Fibroblast of lung (primary cell): Measurements from ENCODE around the gene TGM5. TPM values are rescaled to one million over a fixed set of nuclear protein-coding genes. Genes with fewer than 3 reads are reported as not detected.

ENCODE experiments used
- DNase-seq, 2 donors: peaks; one replicate each; pipeline versions ENCODE4 v3.0.0 to v3.0.0-alpha.2; 2010; ENCODE audit warnings: low read depth in 2 of 2
- H2AFZ ChIP-seq: 2 replicates; pipeline ENCODE4 v1.5.1; 2012; ENCODE audit warnings: low read length, control low read depth, inconsistent platforms
- H3K27ac ChIP-seq: 2 replicates; pipeline ENCODE4 v1.5.1; 2011; ENCODE audit warnings: low read length, control low read depth; ENCODE audit not compliant: insufficient read depth
- H3K27me3 ChIP-seq: 2 replicates; pipeline ENCODE4 v1.5.1; 2011; ENCODE audit warnings: mild to moderate bottlenecking, low read length; ENCODE audit not compliant: control insufficient read depth, insufficient read depth
- H3K36me3 ChIP-seq: 2 replicates; pipeline ENCODE4 v1.5.1; 2011; ENCODE audit warnings: low read length; ENCODE audit not compliant: control insufficient read depth, insufficient read depth
- H3K4me1 ChIP-seq: 2 replicates; pipeline ENCODE4 v1.5.1; 2011; ENCODE audit warnings: low read length; ENCODE audit not compliant: control insufficient read depth, insufficient read depth; ENCODE audit errors: extremely low read depth
- H3K4me2 ChIP-seq: 2 replicates; pipeline ENCODE4 v1.5.1; 2011; ENCODE audit warnings: low read length, control low read depth; ENCODE audit not compliant: insufficient read depth; ENCODE audit errors: extremely low read depth
- H3K4me3 ChIP-seq, 4 experiments: fragments of 200-600 bp in 1 of 4; sonication (generic) in 1 of 4; replicated peaks in 1 of 4; 2 replicates each; pipeline ENCODE4 v1.5.1; 2011 to 2016; ENCODE audit warnings: low read length in 4 of 4, low read depth in 3 of 4, mild to moderate bottlenecking in 3 of 4, control low read depth in 2 of 4, inconsistent platforms in 1 of 4, mixed read lengths in 1 of 4; ENCODE audit not compliant: insufficient read depth in 1 of 4; ENCODE audit errors: control extremely low read depth in 1 of 4
- H3K79me2 ChIP-seq: 2 replicates; pipeline ENCODE4 v1.5.1; 2012; ENCODE audit warnings: mild to moderate bottlenecking, low read length, inconsistent platforms; ENCODE audit not compliant: control insufficient read depth, insufficient read depth
- H3K9ac ChIP-seq: 2 replicates; pipeline ENCODE4 v1.5.1; 2011; ENCODE audit warnings: mild to moderate bottlenecking, low read length, control low read depth; ENCODE audit not compliant: insufficient read depth
- H3K9me3 ChIP-seq: 2 replicates; pipeline ENCODE4 v1.5.1; 2012; ENCODE audit warnings: low read depth, low read length; ENCODE audit not compliant: control insufficient read depth, insufficient read depth
- H4K20me1 ChIP-seq: 2 replicates; pipeline ENCODE4 v1.5.1; 2011; ENCODE audit warnings: low read length; ENCODE audit not compliant: control insufficient read depth, insufficient read depth; ENCODE audit errors: extremely low read depth
- CTCF ChIP-seq, 2 donors: IDR thresholded peaks in 1 of 2; conservative IDR thresholded peaks in 1 of 2; 1 replicate in 1 of 2; 2 replicates in 1 of 2; pipeline ENCODE4 v1.5.1; 2011 to 2012; ENCODE audit warnings: low read length in 2 of 2, control low read depth in 1 of 2, inconsistent platforms in 1 of 2, low read depth in 1 of 2, mild to moderate bottlenecking in 1 of 2
- EZH2 ChIP-seq: IDR thresholded peaks from 2 replicates; pipeline ENCODE4 v1.5.1; 2012; ENCODE audit warnings: low read length, control low read depth, mild to moderate bottlenecking; ENCODE audit errors: missing control alignments
- polyA plus RNA-seq, 2 donors: library from polyadenylated mRNA; depleted of rRNA in 1 of 2; stranded (reverse) in 1 of 2; unstranded in 1 of 2; fragments of >200 nt; gene quantifications; 2 replicates each; pipeline ENCODE4 v1.2.1, GENCODE V29; 2011 to 2012; ENCODE audit warnings: missing spikeins in 1 of 2
- total RNA-seq: library from RNA; depleted of rRNA; stranded (reverse); fragments of >200 nt; gene quantifications from 2 replicates; pipeline ENCODE4 v1.2.1, GENCODE V29; 2014

TGM5 gene
- total and polyA plus RNA-seq, 2 donors (not counting 1 experiment from before 2014, with no cell fraction given), result under 0.01 to 0.03 TPM

- no peaks in the 10 kb centered on the region for H4K20me1 ChIP-seq
- DNase-seq, result no peak
Measured at GRCh38 chr15:43232289-43232874, 34.3 kb downstream of the TGM5 start.

GRCh38 chr15:43230640-43231115, 36.0 kb downstream of the TGM5 start:
- peaks cover 12% of the 10 kb centered on the region for H3K27me3 ChIP-seq
- peak in 1 of 2 donors; percentile 30 for DNase-seq
- H4K20me1 ChIP-seq, result no peaks in the 10 kb centered on the region
- H3K36me3 ChIP-seq, result no peaks in the 10 kb centered on the region
- no peak overlapping the region for H2AFZ ChIP-seq
- no peaks in the 10 kb centered on the region for H3K9me3 ChIP-seq
- no peaks in the 10 kb centered on the region for H3K4me1 ChIP-seq
- no peaks in the 10 kb centered on the region for H3K79me2 ChIP-seq
- H3K27ac ChIP-seq, result no peak overlapping the region
- no peak overlapping the region for H3K4me2 ChIP-seq
- H3K4me3 ChIP-seq, result no peak overlapping the region
- H3K9ac ChIP-seq, result no peak overlapping the region
- TF ChIP-seq CTCF (conservative IDR thresholded peaks at IDR 0.05 in 1 of 2, IDR thresholded peaks at IDR 0.05 in 1 of 2; ENCODE audit: low read depth in 1 of 2, low read length in 2 of 2) (no peak), EZH2 (no peak)

More at GRCh38 chr15:43232289-43232874, 34.3 kb downstream of the TGM5 start:
- TF ChIP-seq CTCF (conservative IDR thresholded peaks at IDR 0.05 in 1 of 2, IDR thresholded peaks at IDR 0.05 in 1 of 2; ENCODE audit: low read depth in 1 of 2, low read length in 2 of 2) (no peak), EZH2 (no peak)
- H3K4me3 ChIP-seq, result no peak overlapping the region
- H3K4me2 ChIP-seq, result no peak overlapping the region
- H3K9ac ChIP-seq, result no peak overlapping the region
- no peak overlapping the region for H3K27ac ChIP-seq
- H3K9me3 ChIP-seq, result no peaks in the 10 kb centered on the region
- H3K79me2 ChIP-seq, result no peaks in the 10 kb centered on the region
- no peaks in the 10 kb centered on the region for H3K4me1 ChIP-seq
- no peak overlapping the region for H2AFZ ChIP-seq
- H3K36me3 ChIP-seq, result no peaks in the 10 kb centered on the region
- H3K27me3 ChIP-seq, result peaks cover 12% of the 10 kb centered on the region

- H3K79me2 ChIP-seq, result no peaks in the 10 kb centered on the region
- no peaks in the 10 kb centered on the region for H3K4me1 ChIP-seq
- no peak overlapping the region for H3K4me2 ChIP-seq
- H2AFZ ChIP-seq, result no peak overlapping the region
- DNase-seq, result no peak
- no peaks in the 10 kb centered on the region for H3K9me3 ChIP-seq
- no peak overlapping the region for H3K9ac ChIP-seq
- no peaks in the 10 kb centered on the region for H3K36me3 ChIP-seq
- H3K27ac ChIP-seq, result no peak overlapping the region
- no peak overlapping the region for H3K4me3 ChIP-seq
- no peaks in the 10 kb centered on the region for H4K20me1 ChIP-seq
- H3K27me3 ChIP-seq, result peaks cover 7% of the 10 kb centered on the region
- TF ChIP-seq EZH2, result no peak
- TF ChIP-seq CTCF (conservative IDR thresholded peaks at IDR 0.05 in 1 of 2, IDR thresholded peaks at IDR 0.05 in 1 of 2; ENCODE audit: low read depth in 1 of 2, low read length in 2 of 2), result no peak
Measured at GRCh38 chr15:43229977-43230376, 36.8 kb downstream of the TGM5 start.
